ENCODE measurements around the gene TAS2R14.

TAS2R14 gene

DNA sequence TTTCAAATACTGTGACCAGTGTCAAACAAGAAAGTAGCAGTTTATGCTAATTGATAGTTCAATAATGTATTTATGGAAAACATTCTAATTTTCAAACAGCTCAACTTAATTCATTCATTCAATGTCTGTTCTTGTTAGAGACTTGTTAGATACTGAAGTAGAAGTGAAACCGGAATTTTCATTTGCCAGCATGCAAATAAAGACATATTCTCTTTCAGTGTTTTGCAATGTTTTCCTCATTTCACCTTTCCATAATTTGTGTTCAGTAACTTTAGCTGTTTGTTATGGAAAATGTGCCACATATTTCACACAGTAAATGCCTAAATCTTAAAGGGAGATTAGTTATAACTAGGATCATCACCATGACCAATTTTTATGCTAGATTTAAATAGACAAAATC, 26.4 kb upstream of the TAS2R14 start:
- TF ChIP-seq, protein P1, sequence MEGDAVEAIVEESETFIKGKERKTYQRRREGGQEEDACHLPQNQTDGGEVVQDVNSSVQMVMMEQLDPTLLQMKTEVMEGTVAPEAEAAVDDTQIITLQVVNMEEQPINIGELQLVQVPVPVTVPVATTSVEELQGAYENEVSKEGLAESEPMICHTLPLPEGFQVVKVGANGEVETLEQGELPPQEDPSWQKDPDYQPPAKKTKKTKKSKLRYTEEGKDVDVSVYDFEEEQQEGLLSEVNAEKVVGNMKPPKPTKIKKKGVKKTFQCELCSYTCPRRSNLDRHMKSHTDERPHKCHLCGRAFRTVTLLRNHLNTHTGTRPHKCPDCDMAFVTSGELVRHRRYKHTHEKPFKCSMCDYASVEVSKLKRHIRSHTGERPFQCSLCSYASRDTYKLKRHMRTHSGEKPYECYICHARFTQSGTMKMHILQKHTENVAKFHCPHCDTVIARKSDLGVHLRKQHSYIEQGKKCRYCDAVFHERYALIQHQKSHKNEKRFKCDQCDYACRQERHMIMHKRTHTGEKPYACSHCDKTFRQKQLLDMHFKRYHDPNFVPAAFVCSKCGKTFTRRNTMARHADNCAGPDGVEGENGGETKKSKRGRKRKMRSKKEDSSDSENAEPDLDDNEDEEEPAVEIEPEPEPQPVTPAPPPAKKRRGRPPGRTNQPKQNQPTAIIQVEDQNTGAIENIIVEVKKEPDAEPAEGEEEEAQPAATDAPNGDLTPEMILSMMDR (IDR thresholded peaks at IDR 0.05), result no peak

DNA sequence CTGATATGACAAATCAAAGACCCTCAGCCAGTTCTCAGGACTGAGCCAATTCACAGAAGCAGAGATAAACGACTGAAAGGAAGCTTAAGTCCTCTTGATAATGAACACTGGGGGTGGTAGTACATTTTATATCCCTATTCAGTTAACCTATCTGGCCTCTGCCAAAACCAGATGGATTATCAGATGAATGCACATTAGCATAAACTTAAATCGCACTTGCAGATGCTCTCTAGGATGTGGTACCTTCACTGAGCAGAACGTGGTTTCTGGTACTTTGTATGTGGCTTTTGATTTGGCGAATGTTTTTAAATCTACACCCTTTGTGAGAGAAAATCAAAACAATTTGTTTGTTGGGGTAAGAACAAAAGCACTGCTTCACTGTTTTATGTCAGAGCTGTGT, 21.1 kb upstream of the TAS2R14 start:
- TF ChIP-seq, protein P1 (IDR thresholded peaks at IDR 0.05), result no peak

DNA sequence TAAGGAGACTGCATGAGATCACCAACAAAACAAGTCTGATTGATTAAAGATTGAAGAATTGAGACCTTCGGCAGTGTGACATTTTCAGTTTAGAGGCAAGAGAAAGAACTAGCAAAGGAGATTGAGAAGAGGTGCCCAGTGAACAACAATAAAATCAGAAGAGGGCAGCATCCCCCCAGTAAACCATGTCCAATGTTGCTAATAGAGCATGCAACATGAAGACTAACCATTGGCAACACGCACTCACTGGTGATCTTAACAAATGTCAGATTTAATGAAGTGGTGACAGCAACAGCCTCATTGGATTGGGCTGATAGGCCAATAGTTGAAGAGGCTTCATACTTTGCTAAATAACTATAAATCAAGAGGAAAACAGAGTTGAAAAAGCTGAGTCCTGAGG, 20.7 kb upstream of the TAS2R14 start:
- TF ChIP-seq, protein P1 (IDR thresholded peaks at IDR 0.05), result no peak

DNA sequence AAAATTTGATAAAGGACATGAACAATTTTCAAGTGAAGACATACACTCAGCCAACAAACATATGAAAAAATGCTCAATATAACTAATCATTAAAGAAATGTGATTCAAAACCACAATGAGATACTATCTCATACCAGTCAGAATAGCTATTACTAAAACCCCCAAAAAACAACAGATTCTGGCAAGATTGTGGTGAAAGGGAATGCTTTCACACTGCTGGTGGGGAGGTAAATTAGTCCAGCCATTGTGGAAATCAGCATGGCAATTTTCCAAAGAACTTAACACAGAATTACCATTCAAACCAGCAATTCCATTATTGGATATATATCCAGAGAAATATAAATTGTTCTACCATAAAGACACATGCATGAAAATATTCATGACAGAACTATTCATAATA, 18.7 kb upstream of the TAS2R14 start:
- TF ChIP-seq, protein P1 (IDR thresholded peaks at IDR 0.05), result no peak

DNA sequence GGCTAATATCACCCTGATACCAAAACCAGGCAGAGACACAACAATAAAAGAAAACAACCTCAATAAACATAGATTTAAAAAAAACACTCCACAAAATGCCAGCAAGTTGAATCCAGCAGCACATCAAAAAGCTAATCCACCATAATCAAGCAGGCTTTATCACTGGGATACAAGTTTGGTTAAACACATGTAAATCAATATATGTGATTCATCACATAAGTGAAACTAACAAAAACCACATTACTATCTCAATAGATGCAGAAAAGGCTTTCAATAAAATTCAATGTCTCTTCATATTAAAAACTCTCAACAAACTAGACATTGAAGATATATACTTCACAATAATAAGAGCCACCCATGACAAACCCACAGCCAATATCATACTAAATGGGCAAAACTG, 17.0 kb upstream of the TAS2R14 start:
- TF ChIP-seq, protein P1 (IDR thresholded peaks at IDR 0.05), result no peak

DNA sequence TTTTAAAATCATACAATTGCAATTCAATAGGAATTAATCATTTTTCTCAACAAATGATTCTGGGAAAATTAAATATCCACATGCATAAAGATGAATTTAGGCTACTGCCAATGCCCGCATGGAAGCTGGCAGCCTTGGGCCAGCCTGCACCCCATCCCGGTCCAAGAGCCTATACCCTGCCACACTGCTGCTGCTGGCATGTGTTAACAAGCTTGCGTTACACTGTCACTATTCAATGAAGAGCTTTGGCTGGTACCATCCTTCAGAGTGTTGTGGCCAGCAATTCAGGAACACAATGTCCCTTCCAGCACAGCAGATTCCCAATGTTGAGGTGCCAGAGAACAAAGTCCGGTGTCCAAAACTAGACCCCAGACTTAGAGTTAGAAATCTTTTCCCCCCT, 13.6 kb upstream of the TAS2R14 start:
- TF ChIP-seq, protein P1 (IDR thresholded peaks at IDR 0.05), result no peak

DNA sequence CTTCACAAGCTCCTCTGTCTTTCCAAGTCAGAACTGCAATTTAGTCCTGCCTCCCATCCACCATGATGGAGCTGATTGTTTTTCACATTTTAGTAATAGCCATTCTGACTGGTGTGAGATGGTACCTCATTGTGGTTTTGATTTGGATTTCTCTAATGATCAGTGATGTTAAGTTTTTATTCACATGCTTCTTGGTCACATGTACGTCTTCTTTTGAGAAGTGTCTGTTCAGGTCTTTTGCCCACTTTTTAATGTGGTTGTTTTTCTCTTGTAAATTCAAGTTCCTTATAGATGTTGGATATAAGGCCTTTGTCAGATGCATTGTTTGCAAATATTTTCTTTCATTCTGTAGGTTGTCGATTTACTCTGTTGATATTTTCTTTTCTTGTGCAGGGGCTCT, 4.1 kb upstream of the TAS2R14 start:
- TF ChIP-seq, protein P1 (IDR thresholded peaks at IDR 0.05), result no peak

DNA sequence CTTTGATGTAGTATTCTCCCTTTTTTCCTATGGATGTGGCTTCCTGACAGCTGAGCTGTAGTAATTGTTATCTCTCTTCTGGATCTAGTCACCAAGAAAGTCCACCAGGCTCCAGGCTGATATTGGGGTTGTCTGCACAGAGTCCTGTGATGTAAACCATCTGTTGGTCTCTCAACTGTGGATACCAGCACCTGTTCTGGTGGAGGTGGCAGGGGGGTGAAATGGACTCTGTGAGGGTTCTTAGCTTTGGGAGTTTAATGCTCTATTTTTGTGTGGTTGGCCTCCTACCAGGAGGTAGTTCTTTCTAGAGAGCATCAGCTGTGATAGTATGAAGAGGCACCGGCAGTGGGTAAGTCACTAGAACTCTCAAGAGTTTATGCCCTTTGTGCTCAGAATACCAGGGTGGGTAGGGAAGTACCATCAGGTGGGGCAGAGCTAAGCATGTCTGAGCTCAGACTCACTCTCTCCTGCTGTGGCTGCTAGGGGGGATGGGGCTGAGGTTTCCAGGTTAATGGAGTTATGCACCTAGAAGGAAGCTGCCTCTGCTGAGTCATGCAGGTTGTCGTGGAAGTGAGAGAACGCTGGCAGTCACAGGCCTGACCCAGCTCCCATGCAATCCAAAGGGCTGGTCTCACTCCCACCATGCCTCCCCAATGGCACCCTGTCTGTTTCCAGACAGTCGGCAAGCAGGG, 3.0 kb upstream of the TAS2R14 start:
- TF ChIP-seq, protein P1 (IDR thresholded peaks at IDR 0.05), result no peak
